ENCODE results near the gene C1orf105. TPM values are rescaled to one million over a fixed set of nuclear protein-coding genes. Genes with fewer than 3 reads are reported as not detected.

C1orf105 gene
- total RNA-seq, 1 donor from 2014 or later, result not detected

DNA sequence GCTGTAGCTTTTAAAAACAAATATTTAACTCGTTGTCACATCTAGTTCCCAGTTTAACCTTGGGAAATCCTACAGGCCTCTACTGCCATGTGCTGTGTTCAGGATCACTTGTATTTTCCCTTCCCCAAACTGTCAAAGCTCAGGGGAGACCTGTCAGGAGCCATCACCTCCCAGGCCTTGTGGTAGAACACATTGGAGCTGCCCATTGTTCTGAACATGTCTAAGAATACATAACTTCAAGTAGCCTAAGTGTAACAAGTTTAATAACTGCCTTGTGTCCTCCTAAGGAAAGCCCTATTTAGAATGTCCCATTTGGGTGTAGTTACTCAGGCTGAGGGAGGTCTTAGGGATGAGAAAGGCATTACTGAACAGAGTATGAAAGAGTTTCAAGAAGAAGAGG lies 52.0 kb downstream of the C1orf105 start:
- no peak for DNase-seq (ENCODE audit: low read depth)
- no peak for TF ChIP-seq CTCF (conservative IDR thresholded peaks at IDR 0.05; ENCODE audit: low read depth, low read length)
- H3K4me3 ChIP-seq (ENCODE audit: low read depth, low read length), result no peak overlapping the region

DNA sequence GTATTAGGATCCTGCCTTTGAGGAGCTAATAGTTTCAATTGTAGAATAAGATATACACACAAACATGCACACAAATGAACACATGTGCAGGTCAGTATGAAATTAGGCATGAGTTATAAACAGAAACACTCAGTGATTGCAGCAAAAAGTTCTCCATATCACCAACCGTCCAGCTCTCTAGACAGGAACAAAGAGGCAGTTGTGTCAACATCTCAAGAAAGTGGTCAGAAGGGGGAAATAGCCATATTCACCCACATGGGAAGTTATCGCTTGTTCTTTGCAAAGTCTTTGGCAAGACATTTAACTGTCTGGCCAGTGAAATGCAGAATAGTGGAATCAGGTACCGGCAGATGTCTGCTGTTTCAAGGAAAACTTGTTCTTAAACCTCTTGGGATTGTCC lies 52.8 kb downstream of the C1orf105 start:
- no peak for DNase-seq (ENCODE audit: low read depth)
- no peak overlapping the region for H3K4me3 ChIP-seq (ENCODE audit: low read depth, low read length)
- TF ChIP-seq CTCF (conservative IDR thresholded peaks at IDR 0.05; ENCODE audit: low read depth, low read length), result no peak

- no peak overlapping the region for H3K4me3 ChIP-seq (ENCODE audit: low read depth, low read length)
- TF ChIP-seq CTCF (conservative IDR thresholded peaks at IDR 0.05; ENCODE audit: low read depth, low read length), result no peak
- no peak for DNase-seq (ENCODE audit: low read depth)
These were observed 53.4 kb downstream of the C1orf105 start for GRCh38 chr1:172473842-172474241.

GRCh38 chr1:172476218-172476811 lies 55.8 kb downstream of the C1orf105 start:
- no peak for TF ChIP-seq CTCF (conservative IDR thresholded peaks at IDR 0.05; ENCODE audit: low read depth, low read length)
- DNase-seq (ENCODE audit: low read depth), result peak; percentile 54
- H3K4me3 ChIP-seq (ENCODE audit: low read depth, low read length), result no peak overlapping the region

DNA sequence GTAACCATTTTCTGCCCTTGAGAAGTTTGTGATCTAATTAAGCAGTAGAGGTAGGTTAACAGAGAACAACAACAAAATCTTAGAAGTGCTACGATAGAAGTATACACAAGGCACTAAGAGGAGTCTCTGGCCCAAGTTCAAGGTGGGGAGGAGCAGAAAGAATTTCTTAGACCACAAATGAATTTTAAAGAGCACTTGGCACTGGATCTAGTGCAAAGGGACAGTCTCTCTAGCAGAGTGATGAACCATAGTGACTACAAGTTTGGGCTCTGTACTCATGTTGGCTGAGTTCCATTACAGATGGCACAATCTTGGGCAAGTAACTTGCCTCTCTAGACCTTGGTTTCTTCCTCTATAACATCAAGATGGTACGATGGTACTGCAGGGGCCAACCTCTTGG lies 56.7 kb downstream of the C1orf105 start:
- no peak for TF ChIP-seq CTCF (conservative IDR thresholded peaks at IDR 0.05; ENCODE audit: low read depth, low read length)
- no peak for DNase-seq (ENCODE audit: low read depth)
- no peak overlapping the region for H3K4me3 ChIP-seq (ENCODE audit: low read depth, low read length)

GRCh38 chr1:172477741-172478140 lies 57.3 kb downstream of the C1orf105 start:
- no peak for TF ChIP-seq CTCF (conservative IDR thresholded peaks at IDR 0.05; ENCODE audit: low read depth, low read length)

DNA sequence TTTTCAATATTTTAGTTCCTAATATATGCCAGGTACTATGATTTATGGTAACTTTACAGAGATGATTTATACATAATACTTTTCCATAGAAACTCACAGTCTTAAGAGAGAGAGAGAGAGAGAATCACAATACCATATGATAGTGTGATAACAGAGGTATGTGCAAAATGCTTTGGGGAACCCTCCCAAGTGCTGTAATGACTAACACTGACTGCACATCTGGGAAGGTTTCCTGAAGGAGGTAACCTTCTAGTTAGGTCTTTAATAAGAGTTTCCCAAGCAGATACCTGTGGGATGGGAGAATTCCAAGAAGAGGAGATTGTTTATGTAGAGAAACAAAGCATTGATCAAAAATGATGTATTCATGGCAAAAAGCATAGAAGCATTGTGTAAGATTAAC lies 58.0 kb downstream of the C1orf105 start:
- no peak for TF ChIP-seq CTCF (conservative IDR thresholded peaks at IDR 0.05; ENCODE audit: low read depth, low read length)
- DNase-seq (ENCODE audit: low read depth), result no peak

More at GRCh38 chr1:172477741-172478140, 57.3 kb downstream of the C1orf105 start:
- DNase-seq (ENCODE audit: low read depth), result no peak
- H3K4me3 ChIP-seq (ENCODE audit: low read depth, low read length), result no peak overlapping the region

More for the DNA sequence above, 58.0 kb downstream of the C1orf105 start:
- H3K4me3 ChIP-seq (ENCODE audit: low read depth, low read length), result no peak overlapping the region
